HUES64 (cell line): ENCODE measurements around the gene TMEM82.
A peak's percentile ranks its signal among the peaks of the same experiment; 100 is the strongest.

ENCODE experiments used
- H3K27ac ChIP-seq: 2 replicates; pipeline ENCODE4 v1.7.0; 2013; ENCODE audit warnings: low read depth, low read length, inconsistent platforms
- H3K27me3 ChIP-seq: 2 replicates; pipeline ENCODE4 v1.6.1; 2013; ENCODE audit warnings: mild to moderate bottlenecking, low read length; ENCODE audit not compliant: insufficient read depth
- H3K36me3 ChIP-seq: 2 replicates; pipeline ENCODE4 v1.6.1; 2013; ENCODE audit warnings: mild to moderate bottlenecking, low read length; ENCODE audit not compliant: insufficient read depth
- H3K4me1 ChIP-seq: 2 replicates; pipeline ENCODE4 v1.6.1; 2013; ENCODE audit warnings: mild to moderate bottlenecking, low read length, moderate library complexity; ENCODE audit not compliant: insufficient read depth
- H3K4me3 ChIP-seq: 2 replicates; pipeline ENCODE4 v1.5.1; 2013; ENCODE audit warnings: mild to moderate bottlenecking, low read length, moderate library complexity
- H3K9ac ChIP-seq: 2 replicates; pipeline ENCODE4 v1.6.1; 2013; ENCODE audit warnings: mild to moderate bottlenecking, low read depth, low read length
- H3K9me3 ChIP-seq: 2 replicates; pipeline ENCODE4 v1.6.1; 2013; ENCODE audit warnings: low read depth, low read length; ENCODE audit not compliant: insufficient read depth
- WGBS: fragments of 150-250, 120-280 bp; methylation state at CpG from one replicate; pipeline ENCODE4 v1.1.7; 2013; ENCODE audit warnings: missing lambda C conversion rate; 5-methylcytosine and 5-hydroxymethylcytosine counted together

Gene TMEM82

GRCh38 chr1:15758953-15759661 lies 16.8 kb downstream of the TMEM82 start:
- Histone ChIP-seq H3K27me3 (no peaks in the 10 kb centered on the region), H3K9ac (peak overlapping the region; percentile 93), H3K27ac (peak overlapping the region; percentile 76; the same call in 1 of the 2 replicates), H3K4me1 (peaks cover 38% of the 10 kb centered on the region), H3K36me3 (peaks cover 8% of the 10 kb centered on the region), H3K9me3 (no peaks in the 10 kb centered on the region), H3K4me3 (peak overlapping the region; percentile 85)
- under 1% methylated on average over 58 of the region's 58 CpGs for WGBS

- Histone ChIP-seq H3K27ac (peak overlapping the region; percentile 39), H3K9me3 (no peaks in the 10 kb centered on the region), H3K9ac (peak overlapping the region; percentile 39; the same call in 1 of the 2 replicates), H3K4me1 (peaks cover 34% of the 10 kb centered on the region), H3K27me3 (no peaks in the 10 kb centered on the region), H3K36me3 (peaks cover 23% of the 10 kb centered on the region), H3K4me3 (peak overlapping the region; percentile 85)
- WGBS, result 45% methylated on average over 12 of the region's 12 CpGs
Observed at GRCh38 chr1:15760520-15761211, 18.4 kb downstream of the TMEM82 start.

GRCh38 chr1:15761366-15762128 lies 19.2 kb downstream of the TMEM82 start:
- H3K9ac ChIP-seq, result no peak overlapping the region

GRCh38 chr1:15762546-15762945 lies 20.2 kb downstream of the TMEM82 start:
- 79% methylated on average over 10 of the region's 10 CpGs for WGBS
- peaks cover 38% of the 10 kb centered on the region for H3K36me3 ChIP-seq
- no peak overlapping the region for H3K27ac ChIP-seq
- no peaks in the 10 kb centered on the region for H3K9me3 ChIP-seq
- peaks cover 17% of the 10 kb centered on the region for H3K4me1 ChIP-seq
- no peak overlapping the region for H3K9ac ChIP-seq
- no peaks in the 10 kb centered on the region for H3K27me3 ChIP-seq
- H3K4me3 ChIP-seq, result no peak overlapping the region

More at GRCh38 chr1:15761366-15762128, 19.2 kb downstream of the TMEM82 start:
- WGBS, result 90% methylated on average over 8 of the region's 8 CpGs
- H3K36me3 ChIP-seq, result peaks cover 30% of the 10 kb centered on the region
- H3K27me3 ChIP-seq, result no peaks in the 10 kb centered on the region
- H3K9me3 ChIP-seq, result no peaks in the 10 kb centered on the region
- no peak overlapping the region for H3K27ac ChIP-seq
- H3K4me3 ChIP-seq, result no peak overlapping the region; the same call in 1 of the 2 replicates
- peaks cover 27% of the 10 kb centered on the region for H3K4me1 ChIP-seq

- H3K9me3 ChIP-seq, result no peaks in the 10 kb centered on the region
- peaks cover 12% of the 10 kb centered on the region for H3K4me1 ChIP-seq
- no peak overlapping the region; the same call in 1 of the 2 replicates for H3K27ac ChIP-seq
- no peak overlapping the region for H3K4me3 ChIP-seq
- WGBS, result 86% methylated on average over 10 of the region's 10 CpGs
- H3K9ac ChIP-seq, result no peak overlapping the region
- H3K27me3 ChIP-seq, result no peaks in the 10 kb centered on the region
- H3K36me3 ChIP-seq, result peaks cover 55% of the 10 kb centered on the region
Observed at GRCh38 chr1:15764269-15764764, 22.0 kb downstream of the TMEM82 start.

GRCh38 chr1:15764890-15765289 lies 22.6 kb downstream of the TMEM82 start:
- 98% methylated on average over 14 of the region's 15 CpGs for WGBS
- H3K9me3 ChIP-seq, result no peaks in the 10 kb centered on the region
- H3K9ac ChIP-seq, result no peak overlapping the region
- no peaks in the 10 kb centered on the region for H3K27me3 ChIP-seq
- peaks cover 57% of the 10 kb centered on the region for H3K36me3 ChIP-seq
- H3K4me1 ChIP-seq, result peaks cover 12% of the 10 kb centered on the region
- H3K27ac ChIP-seq, result no peak overlapping the region
- no peak overlapping the region for H3K4me3 ChIP-seq

GRCh38 chr1:15765495-15766194 lies 23.3 kb downstream of the TMEM82 start:
- H3K36me3 ChIP-seq, result peaks cover 64% of the 10 kb centered on the region
- no peaks in the 10 kb centered on the region for H3K27me3 ChIP-seq
- H3K4me1 ChIP-seq, result peaks cover 8% of the 10 kb centered on the region
- WGBS, result 94% methylated on average over 20 of the region's 20 CpGs
- H3K9me3 ChIP-seq, result no peaks in the 10 kb centered on the region
- H3K4me3 ChIP-seq, result no peak overlapping the region
- H3K9ac ChIP-seq, result no peak overlapping the region
- no peak overlapping the region for H3K27ac ChIP-seq

- no peak overlapping the region for H3K27ac ChIP-seq
- no peak overlapping the region for H3K4me3 ChIP-seq
- 96% methylated on average over 5 of the region's 5 CpGs for WGBS
- H3K27me3 ChIP-seq, result no peaks in the 10 kb centered on the region
- H3K9ac ChIP-seq, result no peak overlapping the region
- H3K4me1 ChIP-seq, result no peaks in the 10 kb centered on the region
- peaks cover 80% of the 10 kb centered on the region for H3K36me3 ChIP-seq
- H3K9me3 ChIP-seq, result no peaks in the 10 kb centered on the region
Observed at GRCh38 chr1:15767941-15768340, 25.6 kb downstream of the TMEM82 start.

- Histone ChIP-seq H3K27ac (no peak overlapping the region), H3K4me3 (no peak overlapping the region), H3K4me1 (no peaks in the 10 kb centered on the region), H3K36me3 (peaks cover 84% of the 10 kb centered on the region), H3K9me3 (no peaks in the 10 kb centered on the region), H3K9ac (no peak overlapping the region), H3K27me3 (no peaks in the 10 kb centered on the region)
- 97% methylated on average over 6 of the region's 7 CpGs for WGBS
Observed at GRCh38 chr1:15768388-15768787, 26.1 kb downstream of the TMEM82 start.

GRCh38 chr1:15770313-15770962 lies 28.1 kb downstream of the TMEM82 start:
- H3K36me3 ChIP-seq, result peaks cover 84% of the 10 kb centered on the region
- H3K4me1 ChIP-seq, result no peaks in the 10 kb centered on the region
- WGBS, result 95% methylated on average over 14 of the region's 14 CpGs

More at GRCh38 chr1:15770313-15770962, 28.1 kb downstream of the TMEM82 start:
- H3K27ac ChIP-seq, result no peak overlapping the region
- H3K4me3 ChIP-seq, result no peak overlapping the region
- no peaks in the 10 kb centered on the region for H3K27me3 ChIP-seq
- no peak overlapping the region for H3K9ac ChIP-seq
- H3K9me3 ChIP-seq, result no peaks in the 10 kb centered on the region
